H1 (cell line): ENCODE measurements around the gene ITGB5. TPM values are rescaled to one million over a fixed set of nuclear protein-coding genes. Genes with fewer than 3 reads are reported as not detected.

ENCODE experiments used
- CTCF ChIA-PET: fragments of 300-600 bp; sonication (Branson Sonifier 250); formaldehyde crosslinking; loops from one replicate; lab custom pipeline; 2021; ENCODE audit not compliant: partially characterized antibody; lab: Charles Lee
- POLR2A ChIA-PET: fragments of 300-600 bp; sonication (Branson Sonifier 250); formaldehyde crosslinking; loops from one replicate; lab custom pipeline; 2021; ENCODE audit warnings: inconsistent platforms; ENCODE audit not compliant: partially characterized antibody; lab: Charles Lee
- DNase-seq, 2 experiments: peaks; one replicate each; pipeline versions ENCODE4 v3.0.0 to v3.0.0-alpha.2; 2010 to 2022; ENCODE audit warnings: low spot score in 2 of 2, low read depth in 1 of 2, mixed read lengths in 1 of 2
- FAIRE-seq: peaks from 2 replicates; lab custom pipeline; 2011; peaks lifted over from hg19 to GRCh38; lab: Jason Lieb, UNC
- H2AFZ ChIP-seq: 2 replicates; pipeline ENCODE4 v1.8.1; 2012; ENCODE audit warnings: low read length, inconsistent platforms
- H2AK5ac ChIP-seq: 2 replicates; pipeline ENCODE4 v1.6.1; 2013; ENCODE audit warnings: low read depth, low read length
- H2BK120ac ChIP-seq: replicated peaks from 2 replicates; pipeline ENCODE3; 2013; ENCODE audit warnings: low read depth, low read length, inconsistent platforms
- H2BK12ac ChIP-seq: 2 replicates; pipeline ENCODE4 v1.6.1; 2013; ENCODE audit warnings: low read depth, low read length
- H2BK15ac ChIP-seq: 2 replicates; pipeline ENCODE4 v1.6.1; 2013; ENCODE audit warnings: low read length
- H2BK20ac ChIP-seq: 2 replicates; pipeline ENCODE4 v1.6.1; 2013; ENCODE audit warnings: low read length
- H2BK5ac ChIP-seq: 2 replicates; pipeline ENCODE4 v1.6.1; 2013; ENCODE audit warnings: low read depth, low read length
- H3K14ac ChIP-seq: 2 replicates; pipeline ENCODE4 v1.6.1; 2013; ENCODE audit warnings: inconsistent platforms; ENCODE audit not compliant: insufficient read length
- H3K18ac ChIP-seq: 2 replicates; pipeline ENCODE4 v1.6.1; 2013; ENCODE audit warnings: low read length; ENCODE audit errors: extremely low read depth
- H3K23ac ChIP-seq: 2 replicates; pipeline ENCODE4 v1.6.1; 2013; ENCODE audit warnings: inconsistent platforms; ENCODE audit not compliant: insufficient read length
- H3K23me2 ChIP-seq: 2 replicates; pipeline ENCODE4 v1.6.1; 2013; ENCODE audit warnings: low read depth, low read length
- H3K27ac ChIP-seq: 2 replicates; pipeline ENCODE4 v1.6.1; 2011; ENCODE audit warnings: low read depth, low read length, inconsistent platforms
- H3K27me3 ChIP-seq, 4 experiments: replicated peaks in 1 of 4; 1 replicate in 1 of 4; 2 replicates in 3 of 4; pipeline versions ENCODE4 v1.6.1 to v1.8.1; 2011 to 2013; ENCODE audit warnings: low read length in 3 of 4, mild to moderate bottlenecking in 3 of 4, inconsistent platforms in 2 of 4, mixed read lengths in 2 of 4, moderate library complexity in 1 of 4; ENCODE audit not compliant: control insufficient read depth in 3 of 4, insufficient read depth in 3 of 4; ENCODE audit errors: extremely low read depth in 1 of 4
- H3K36me3 ChIP-seq, 4 experiments: 2 replicates each; pipeline versions ENCODE4 v1.6.1 to v1.8.1; 2011 to 2013; ENCODE audit warnings: mild to moderate bottlenecking in 4 of 4, low read length in 3 of 4, moderate library complexity in 2 of 4, control low read depth in 1 of 4, inconsistent platforms in 1 of 4; ENCODE audit not compliant: insufficient read depth in 4 of 4, control insufficient read depth in 2 of 4
- H3K4ac ChIP-seq: replicated peaks from 2 replicates; pipeline ENCODE3; 2013; ENCODE audit warnings: low read length, low read depth, mixed read lengths, inconsistent platforms; ENCODE audit not compliant: insufficient read length
- H3K4me1 ChIP-seq, 4 experiments: replicated peaks in 1 of 4; 1 replicate in 1 of 4; 2 replicates in 3 of 4; pipeline versions ENCODE4 v1.6.1 to v1.8.1; 2011 to 2013; ENCODE audit warnings: low read length in 3 of 4, inconsistent platforms in 2 of 4, mixed read lengths in 1 of 4; ENCODE audit not compliant: insufficient read depth in 4 of 4, control insufficient read depth in 3 of 4
- H3K4me2 ChIP-seq, 2 experiments: 2 replicates each; pipeline versions ENCODE4 v1.6.1 to v1.8.1; 2011 to 2013; ENCODE audit warnings: low read depth in 2 of 2, low read length in 2 of 2, control low read depth in 1 of 2, inconsistent platforms in 1 of 2, mild to moderate bottlenecking in 1 of 2; ENCODE audit not compliant: insufficient read depth in 1 of 2
- H3K4me3 ChIP-seq, 4 experiments: fragments of 200-600, 300-600 bp in 1 of 4; sonication (generic), shearing (Covaris generic), sonication (Bioruptor Twin) in 1 of 4; 2 replicates each; pipeline versions ENCODE4 v1.5.1 to v1.8.1; 2011 to 2016; ENCODE audit warnings: low read length in 4 of 4, low read depth in 3 of 4, control low read depth in 2 of 4, inconsistent platforms in 2 of 4, mild to moderate bottlenecking in 2 of 4, mixed read lengths in 1 of 4, moderate library complexity in 1 of 4; ENCODE audit not compliant: insufficient read depth in 2 of 4; ENCODE audit errors: extremely low read depth in 1 of 4
- H3K56ac ChIP-seq: replicated peaks from 2 replicates; pipeline ENCODE3; 2013; ENCODE audit warnings: low read depth, mild to moderate bottlenecking, mixed read lengths, low read length, inconsistent platforms; ENCODE audit not compliant: insufficient read length
- H3K79me1 ChIP-seq: 2 replicates; pipeline ENCODE4 v1.6.1; 2013; ENCODE audit warnings: low read depth, low read length, control low read depth
- H3K79me2 ChIP-seq, 2 experiments: 2 replicates each; pipeline versions ENCODE4 v1.6.1 to v1.8.1; 2012 to 2013; ENCODE audit warnings: low read length in 2 of 2, mild to moderate bottlenecking in 2 of 2, inconsistent platforms in 1 of 2; ENCODE audit not compliant: insufficient read depth in 2 of 2, control insufficient read depth in 1 of 2
- H3K9ac ChIP-seq, 4 experiments: replicated peaks in 1 of 4; 1 replicate in 1 of 4; 2 replicates in 3 of 4; pipeline versions ENCODE4 v1.6.1 to v1.8.1; 2011 to 2013; ENCODE audit warnings: low read depth in 3 of 4, low read length in 3 of 4, control low read depth in 2 of 4, mild to moderate bottlenecking in 2 of 4, moderate library complexity in 2 of 4, inconsistent platforms in 1 of 4; ENCODE audit errors: extremely low read depth in 1 of 4
- H3K9me3 ChIP-seq, 2 experiments: 2 replicates each; pipeline versions ENCODE4 v1.6.1 to v1.8.1; 2012 to 2013; ENCODE audit warnings: mild to moderate bottlenecking in 2 of 2, moderate library complexity in 2 of 2, control low read depth in 1 of 2, inconsistent platforms in 1 of 2, low read depth in 1 of 2, low read length in 1 of 2, mixed read lengths in 1 of 2; ENCODE audit not compliant: insufficient read depth in 2 of 2
- H4K20me1 ChIP-seq, 2 experiments: replicated peaks in 1 of 2; 2 replicates each; pipeline versions ENCODE3 to v1.8.1; 2011 to 2013; ENCODE audit warnings: inconsistent platforms in 2 of 2, low read length in 2 of 2, mild to moderate bottlenecking in 1 of 2; ENCODE audit not compliant: insufficient read depth in 2 of 2, control insufficient read depth in 1 of 2
- H4K5ac ChIP-seq: 2 replicates; pipeline ENCODE4 v1.6.1; 2013; ENCODE audit warnings: low read length, low read depth, mixed read lengths, inconsistent platforms; ENCODE audit not compliant: insufficient read length
- H4K8ac ChIP-seq: 2 replicates; pipeline ENCODE4 v1.8.0; 2013; ENCODE audit warnings: mild to moderate bottlenecking, moderate library complexity, low read length, inconsistent platforms; ENCODE audit not compliant: insufficient read depth; ENCODE audit errors: extremely low read depth
- H4K91ac ChIP-seq: replicated peaks from 2 replicates; pipeline ENCODE3; 2013; ENCODE audit warnings: low read length, mixed read lengths, inconsistent platforms; ENCODE audit not compliant: insufficient read length
- ATF3 ChIP-seq: IDR thresholded peaks from 2 replicates; pipeline ENCODE4 v1.6.1; 2011; ENCODE audit warnings: low read depth, mild to moderate bottlenecking, low read length; ENCODE audit not compliant: insufficient read depth
- BCL11A ChIP-seq, 2 experiments: IDR thresholded peaks; one replicate each; pipeline ENCODE4 v1.6.1; 2011; ENCODE audit warnings: low read depth in 2 of 2, low read length in 2 of 2, mild to moderate bottlenecking in 2 of 2
- GTF2F1 ChIP-seq: IDR thresholded peaks from 2 replicates; pipeline ENCODE4 v1.6.1; 2012; ENCODE audit warnings: low read depth, low read length, improper control_type of control experiment, borderline replicate concordance
- MAFK ChIP-seq: IDR thresholded peaks from 2 replicates; pipeline ENCODE4 v1.6.1; 2012; ENCODE audit warnings: low read depth, mild to moderate bottlenecking, improper control_type of control experiment, low read length
- MAX ChIP-seq: IDR thresholded peaks from 2 replicates; pipeline ENCODE4 v1.6.1; 2012; ENCODE audit warnings: inconsistent platforms
- RNF2 ChIP-seq: fragments of 200-900, 300-1000 bp; sonication (generic); IDR thresholded peaks from 2 replicates; pipeline ENCODE4 v1.7.1; 2016; ENCODE audit warnings: borderline replicate concordance, low read depth, mild to moderate bottlenecking, antibody characterized with exemption, low read length; ENCODE audit not compliant: poor library complexity, severe bottlenecking; ENCODE audit errors: missing control alignments
- SIX5 ChIP-seq: IDR thresholded peaks from 2 replicates; pipeline ENCODE4 v1.6.1; 2011; ENCODE audit warnings: mild to moderate bottlenecking, low read depth, low read length
- SP2 ChIP-seq: IDR thresholded peaks from 2 replicates; pipeline ENCODE4 v1.6.1; 2012; ENCODE audit warnings: mild to moderate bottlenecking, low read length, inconsistent platforms
- SUZ12 ChIP-seq: fragments of 200-600 bp; sonication (generic); IDR thresholded peaks from 2 replicates; pipeline ENCODE4 v1.6.1; 2012; ENCODE audit warnings: mild to moderate bottlenecking, inconsistent platforms, low read length, moderate library complexity, mixed read lengths
- TEAD4 ChIP-seq: IDR thresholded peaks from 2 replicates; pipeline ENCODE4 v1.6.1; 2012; ENCODE audit warnings: low read depth, low read length, inconsistent platforms, mixed read lengths
- YY1 ChIP-seq: IDR thresholded peaks from 2 replicates; pipeline ENCODE4 v1.6.1; 2011; ENCODE audit warnings: low read depth, mild to moderate bottlenecking, low read length
- WGBS, 2 experiments: shearing (Covaris generic) in 1 of 2; methylation state at CpG; one replicate each; pipeline versions ENCODE4 v1.1.6 to v1.1.7; 2013 to 2015; ENCODE audit warnings: low lambda C conversion rate in 2 of 2, mixed read lengths in 2 of 2, inconsistent platforms in 1 of 2, low coverage in 1 of 2, missing lambda C conversion rate in 1 of 2; ENCODE audit not compliant: insufficient replicate concordance in 2 of 2, insufficient coverage in 1 of 2, insufficient read length in 1 of 2; ENCODE audit errors: extremely low coverage in 1 of 2, missing lambda C conversion rate in 1 of 2; 5-methylcytosine and 5-hydroxymethylcytosine counted together
- polyA plus RNA-seq, 7 experiments: library from polyadenylated mRNA; depleted of rRNA in 3 of 7; stranded (reverse) in 5 of 7; unstranded in 2 of 7; fragments of >200 nt in 5 of 7; fragments of 200-250 nt in 2 of 7; gene quantifications; 1 replicate in 5 of 7; 2 replicates in 1 of 7; 4 replicates in 1 of 7; pipeline versions ENCODE4 v1.2.1 to v1.2.3, GENCODE V29; 2011 to 2013; ENCODE audit warnings: missing spikeins in 2 of 7, mixed read lengths in 2 of 7
- total RNA-seq: library from RNA; stranded (reverse); fragmentation: NEBNext Ultra II Directional; extraction: Animal tissue kit (Norgen Biotek cat#: 25700); gene quantifications from 2 replicates; pipeline ENCODE4 v1.2.1, GENCODE V29; 2021

ITGB5 gene
- total and polyA plus RNA-seq, 2 of the 8 experiments (the other 6 are each of a cell fraction or from before 2014, with no cell fraction given), result 101 to 268 TPM

GRCh38 chr3:124787476-124788195 lies 99.5 kb downstream of the ITGB5 start:
- no peak overlapping the region for H2BK5ac ChIP-seq
- H2BK120ac ChIP-seq, result no peak overlapping the region
- no peak overlapping the region for H3K4me3 ChIP-seq
- no peak overlapping the region for H3K56ac ChIP-seq
- H3K14ac ChIP-seq, result no peak overlapping the region
- FAIRE-seq (no peak), DNase-seq (no peak)
- H3K79me1 ChIP-seq, result peaks cover 3% of the 10 kb centered on the region; the same call in 1 of the 2 replicates
- no peak overlapping the region for H3K27ac ChIP-seq
- H3K9ac ChIP-seq, result no peak overlapping the region
- no peaks in the 10 kb centered on the region for H3K23me2 ChIP-seq
- H3K4me2 ChIP-seq, result no peak overlapping the region
- H2BK15ac ChIP-seq, result no peak overlapping the region
- WGBS, 2 experiments, result 77% methylated on average over 2 of the region's 3 CpGs; no CpG with 5 or more reads in 1 of the 2 experiments
- H3K79me2 ChIP-seq, result no peaks in the 10 kb centered on the region
- H3K36me3 ChIP-seq, result peaks cover 0 to 13% (median under 1%) of the 10 kb centered on the region in 4 experiments; a peak in 2 of 8 replicates
- H4K5ac ChIP-seq, result no peak overlapping the region
- H3K4ac ChIP-seq, result no peak overlapping the region
- no peaks in the 10 kb centered on the region for H3K4me1 ChIP-seq
- ChIA-PET POLR2A (interaction anchor here (1.0 to 1.9 kb wide), 7 partner anchors 8 to 84 kb away, joined by 3 to 8 read pairs (median 4); no protein-coding TSS in a partner anchor), CTCF (interaction anchor here (0.5 to 4.0 kb wide), 27 partner anchors 9 to 1885 kb away, joined by 3 to 33 read pairs (median 5); partner anchors contain the start of gene UMPS)
- H4K20me1 ChIP-seq, result peaks cover 0 to 2% of the 10 kb centered on the region in 2 experiments
- no peak overlapping the region for H2BK20ac ChIP-seq
- no peak overlapping the region for H4K91ac ChIP-seq
- H3K9me3 ChIP-seq, result no peaks in the 10 kb centered on the region
- H2BK12ac ChIP-seq, result no peak overlapping the region
- H3K23ac ChIP-seq, result no peak overlapping the region
- H2AK5ac ChIP-seq, result no peak overlapping the region
- H4K8ac ChIP-seq, result no peak overlapping the region
- no peak overlapping the region for H2AFZ ChIP-seq
- no peaks in the 10 kb centered on the region for H3K27me3 ChIP-seq
- H3K18ac ChIP-seq, result no peak overlapping the region
- no peak for TF ChIP-seq MAFK
- TF ChIP-seq GTF2F1, result no peak
- no peak for TF ChIP-seq YY1
- no peak for TF ChIP-seq BCL11A (IDR thresholded peaks at IDR 0.05; ENCODE audit: low read depth in 2 of 2, low read length in 2 of 2)
- no peak for TF ChIP-seq RNF2
- no peak for TF ChIP-seq SIX5
- no peak for TF ChIP-seq TEAD4
- no peak for TF ChIP-seq ATF3
- no peak for TF ChIP-seq MAX
- no peak for TF ChIP-seq SUZ12
- TF ChIP-seq SP2, result no peak
